Measurements from ENCODE around the gene TNKS2.

TNKS2 gene

DNA sequence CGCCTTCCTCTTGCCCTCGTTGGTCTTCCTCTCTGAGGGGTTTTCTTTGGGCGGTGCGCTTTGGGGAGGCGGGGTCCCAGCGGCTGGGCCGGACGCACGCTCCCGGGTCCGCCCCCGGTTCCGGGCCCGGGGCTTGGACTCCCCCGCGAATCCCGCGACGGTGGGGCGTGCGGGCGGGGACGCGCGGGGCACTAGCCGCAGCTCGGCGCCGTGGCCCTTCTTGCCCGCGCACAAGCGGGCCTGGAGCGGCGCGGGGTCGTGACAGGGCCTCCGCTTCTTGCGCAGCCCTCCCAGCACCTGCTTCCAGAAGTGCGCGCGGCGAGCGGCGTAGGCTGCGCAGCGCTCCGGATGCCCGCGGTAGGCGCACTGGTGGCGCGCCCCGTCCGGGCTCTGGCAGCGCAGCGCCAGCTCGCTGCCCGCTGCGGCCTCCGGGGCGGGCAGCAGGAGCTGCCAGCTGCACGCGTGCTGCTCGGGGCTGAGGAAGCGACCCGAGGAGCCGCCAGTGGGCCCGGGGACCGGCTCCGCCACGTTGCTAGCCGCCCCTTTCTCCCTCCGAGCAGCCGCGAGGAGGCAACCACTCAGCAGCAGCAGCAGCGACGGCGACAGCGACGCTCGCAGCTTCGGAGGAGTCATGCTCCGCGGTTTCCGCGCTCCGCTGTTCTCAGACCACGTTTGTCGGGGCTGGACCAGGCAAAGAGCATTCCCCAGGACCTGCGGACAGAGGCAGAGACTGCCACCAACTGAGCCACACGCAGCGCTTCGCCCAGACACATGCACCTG, 110.3 kb downstream of the TNKS2 start:
- DNase-seq (ENCODE audit: low read depth, low spot score): peak; percentile 90

GRCh38 chr10:91909117-91909677, 111.0 kb downstream of the TNKS2 start, which contains the start of gene FGFBP3:
Gene FGFBP3, minus strand, starts transcription at chr10:91909486. Its CDS starts 517 bp downstream, at chr10:91908969.
- DNase-seq (ENCODE audit: low read depth, low spot score): no peak

- no peak for DNase-seq (ENCODE audit: low read depth, low spot score)
These were observed 112.2 kb downstream of the TNKS2 start for GRCh38 chr10:91910467-91910866.
